HCT116 (cell line): ENCODE measurements around the gene KCNH2. TPM values are rescaled to one million over a fixed set of nuclear protein-coding genes. Genes with fewer than 3 reads are reported as not detected.

Source experiments
- ATAC-seq: fragments of 200-7000 bp; cut with Tn5 transposase; 2 replicates; pipeline ENCODE4 v1.9.1; 2020; ENCODE audit warnings: mild to moderate bottlenecking, moderate library complexity
- BruUV-seq: library from RNA; stranded (reverse); fragments of 400-500 nt; replicated peaks from 2 replicates; lab custom pipeline; 2021; lab: Mats Ljungman, UMichigan
- CTCF ChIA-PET: fragments of 300-600 bp; sonication (Branson Sonifier 250); formaldehyde crosslinking; loops from one replicate; lab custom pipeline; 2021; ENCODE audit warnings: antibody characterized with exemption; lab: Charles Lee
- POLR2A ChIA-PET: fragments of 300-600, 350-600 bp; sonication (Branson Sonifier 250); formaldehyde crosslinking; loops from one replicate; lab custom pipeline; 2021; ENCODE audit warnings: antibody characterized with exemption; lab: Charles Lee
- RAD21 ChIA-PET, 2 experiments: fragments of 300-600 bp; sonication (Branson Sonifier 250); formaldehyde crosslinking; loops; one replicate each; lab custom pipeline; 2023; ENCODE audit warnings: low total read pairs in 2 of 2; ENCODE audit not compliant: uncharacterized antibody in 2 of 2, unreplicated experiment in 2 of 2, low non-redundant PET in 1 of 2; lab: Charles Lee
- DNase-seq: peaks from one replicate; pipeline ENCODE4 v3.0.0-alpha.2; 2010; ENCODE audit warnings: low read depth, low spot score
- H2AFZ ChIP-seq: fragments of 200-600 bp; shearing (Covaris generic), sonication (generic); 2 replicates; pipeline ENCODE4 v1.6.1; 2017; ENCODE audit warnings: low read depth, mixed run types, mixed read lengths, antibody characterized with exemption, low read length; ENCODE audit not compliant: poor library complexity, severe bottlenecking
- H3K27ac ChIP-seq: 2 replicates; pipeline ENCODE4 v1.5.1; 2012; ENCODE audit warnings: low read depth, low read length
- H3K27me3 ChIP-seq: fragments of 200-600 bp; sonication (generic); 2 replicates; pipeline ENCODE4 v1.6.1; 2016; ENCODE audit warnings: mixed run types, low read length, mixed read lengths; ENCODE audit not compliant: insufficient read depth
- H3K36me3 ChIP-seq, 2 experiments: fragments of 200-500 bp in 1 of 2; fragments of 200-600 bp in 1 of 2; sonication (Bioruptor generic) in 1 of 2; sonication (generic) in 1 of 2; 2 replicates each; pipeline versions ENCODE4 v1.5.1 to v1.6.1; 2014 to 2016; ENCODE audit warnings: low read length in 2 of 2, inconsistent platforms in 1 of 2, mixed read lengths in 1 of 2, mixed run types in 1 of 2; ENCODE audit not compliant: insufficient read depth in 2 of 2, control insufficient read depth in 1 of 2
- H3K4me1 ChIP-seq, 2 experiments: fragments of 200-600 bp in 1 of 2; sonication (generic) in 1 of 2; 2 replicates each; pipeline versions ENCODE4 v1.5.1 to v1.6.1; 2012 to 2017; ENCODE audit warnings: low read length in 2 of 2, inconsistent platforms in 1 of 2, mild to moderate bottlenecking in 1 of 2, mixed read lengths in 1 of 2, mixed run types in 1 of 2, moderate library complexity in 1 of 2; ENCODE audit not compliant: insufficient read depth in 2 of 2, control insufficient read depth in 1 of 2
- H3K4me2 ChIP-seq: fragments of 200-600 bp; sonication (generic); 2 replicates; pipeline ENCODE4 v1.6.1; 2017; ENCODE audit warnings: mixed run types, low read length, mixed read lengths
- H3K4me3 ChIP-seq, 2 experiments: fragments of 200-600 bp in 1 of 2; sonication (generic) in 1 of 2; replicated peaks in 1 of 2; 2 replicates each; pipeline ENCODE4 v1.5.1; 2011 to 2016; ENCODE audit warnings: low read length in 2 of 2, control low read depth in 1 of 2, low read depth in 1 of 2, mild to moderate bottlenecking in 1 of 2, mixed read lengths in 1 of 2, mixed run types in 1 of 2
- H3K79me2 ChIP-seq: fragments of 200-600 bp; sonication (generic); 2 replicates; pipeline ENCODE4 v1.6.1; 2017; ENCODE audit warnings: mild to moderate bottlenecking, mixed run types, low read length, moderate library complexity, mixed read lengths; ENCODE audit not compliant: insufficient read depth
- H3K9ac ChIP-seq: fragments of 200-600 bp; sonication (generic); 2 replicates; pipeline ENCODE4 v1.6.1; 2016; ENCODE audit warnings: low read length, mixed read lengths
- H3K9me2 ChIP-seq: fragments of 200-600 bp; sonication (generic), shearing (Covaris generic); 2 replicates; pipeline ENCODE4 v1.6.1; 2017; ENCODE audit warnings: mixed run types, mild to moderate bottlenecking, moderate library complexity; ENCODE audit not compliant: insufficient read depth
- H3K9me3 ChIP-seq, 2 experiments: fragments of 200-500 bp in 1 of 2; fragments of 200-600 bp in 1 of 2; sonication (Bioruptor generic) in 1 of 2; sonication (generic) in 1 of 2; 2 replicates each; pipeline ENCODE4 v1.6.1; 2014 to 2017; ENCODE audit warnings: low read length in 2 of 2, mixed read lengths in 2 of 2, inconsistent platforms in 1 of 2, low read depth in 1 of 2, mild to moderate bottlenecking in 1 of 2, mixed run types in 1 of 2, moderate library complexity in 1 of 2; ENCODE audit not compliant: control insufficient read depth in 1 of 2, insufficient read depth in 1 of 2
- H4K20me1 ChIP-seq: fragments of 200-600 bp; sonication (generic), shearing (Covaris generic); 2 replicates; pipeline ENCODE4 v1.6.1; 2017; ENCODE audit warnings: mixed run types, mild to moderate bottlenecking, moderate library complexity; ENCODE audit not compliant: insufficient read depth
- CBX3 ChIP-seq: IDR thresholded peaks from 2 replicates; pipeline ENCODE4 v1.6.1; 2012; ENCODE audit warnings: low read depth
- CEBPB ChIP-seq: IDR thresholded peaks from 2 replicates; pipeline ENCODE4 v1.6.1; 2012; ENCODE audit warnings: low read depth
- ELF1 ChIP-seq: IDR thresholded peaks from 2 replicates; pipeline ENCODE4 v1.6.1; 2012; ENCODE audit warnings: low read depth, borderline replicate concordance
- EZH2 ChIP-seq: fragments of 200-600 bp; sonication (generic); IDR thresholded peaks from 2 replicates; pipeline ENCODE4 v1.6.1; 2017; ENCODE audit warnings: antibody characterized with exemption, mixed run types
- EZH2phosphoT487 ChIP-seq: fragments of 200-600 bp; IDR thresholded peaks from 2 replicates; pipeline ENCODE4 v1.6.1; 2018; ENCODE audit warnings: antibody characterized with exemption, borderline replicate concordance
- FOSL1 ChIP-seq: IDR thresholded peaks from 2 replicates; pipeline ENCODE4 v1.6.1; 2012; ENCODE audit warnings: low read depth
- POLR2A ChIP-seq: IDR thresholded peaks from 2 replicates; pipeline ENCODE4 v1.7.0; 2011; ENCODE audit warnings: borderline replicate concordance; ENCODE audit not compliant: insufficient read depth, insufficient read length; ENCODE audit errors: extremely low read depth
- POLR2AphosphoS5 ChIP-seq: IDR thresholded peaks from 2 replicates; pipeline ENCODE4 v1.6.1; 2011; ENCODE audit warnings: mild to moderate bottlenecking, low read depth, low read length, moderate library complexity
- RAD21 ChIP-seq: IDR thresholded peaks from 2 replicates; pipeline ENCODE4 v1.6.1; 2012; ENCODE audit warnings: low read depth, mild to moderate bottlenecking
- SRF ChIP-seq: IDR thresholded peaks from 2 replicates; pipeline ENCODE4 v1.6.1; 2012; ENCODE audit warnings: low read depth
- TCF7L2 ChIP-seq: IDR thresholded peaks from 2 replicates; pipeline ENCODE4 v1.7.0; 2011; ENCODE audit warnings: borderline replicate concordance, inconsistent platforms; ENCODE audit not compliant: insufficient read depth, insufficient read length; ENCODE audit errors: extremely low read depth
- YY1 ChIP-seq: IDR thresholded peaks from 2 replicates; pipeline ENCODE4 v1.6.1; 2011; ENCODE audit warnings: low read length, low read depth, moderate library complexity, mild to moderate bottlenecking; ENCODE audit not compliant: insufficient replicate concordance; ENCODE audit errors: extremely low read depth
- ZFX ChIP-seq: fragments of 450-650 bp; IDR thresholded peaks from 2 replicates; pipeline ENCODE4 v1.6.1; 2017
- ZNF274 ChIP-seq: fragments of 200-500 bp; sonication (Bioruptor generic); IDR thresholded peaks from 2 replicates; pipeline ENCODE4 v1.6.1; 2014; ENCODE audit warnings: mild to moderate bottlenecking, low read depth, low read length, inconsistent platforms
- intact Hi-C: fragments of 100-400 bp; cut with micrococcal nuclease; formaldehyde crosslinking; loops from 2 replicates; pipeline ENCODE4 v1.10.0; 2022
- total RNA-seq: library from RNA; stranded (reverse); gene quantifications from one replicate; pipeline ENCODE4 v1.2.1, GENCODE V29; 2021; ENCODE audit not compliant: unreplicated experiment
- TF ChIP-seq, protein P1 (sequence below): IDR thresholded peaks from 2 replicates; pipeline ENCODE4 v1.6.1; 2012
- TF ChIP-seq, protein P2 (sequence below): IDR thresholded peaks from 2 replicates; pipeline ENCODE4 v1.6.1; 2012
- TF ChIP-seq, protein P3 (sequence below), 3 experiments: fragments of 200-600 bp in 1 of 3; sonication (generic) in 1 of 3; IDR thresholded peaks in 2 of 3; conservative IDR thresholded peaks in 1 of 3; 2 replicates each; pipeline ENCODE4 v1.5.1; 2012 to 2017; ENCODE audit warnings: low read depth in 2 of 3, low read length in 2 of 3, antibody characterized with exemption in 1 of 3, borderline replicate concordance in 1 of 3, control low read depth in 1 of 3, mild to moderate bottlenecking in 1 of 3, mixed read lengths in 1 of 3, mixed run types in 1 of 3, moderate library complexity in 1 of 3; ENCODE audit not compliant: insufficient read depth in 1 of 3

KCNH2 gene
- total RNA-seq, 1 experiment from 2014 or later = 9.7 TPM

DNA sequence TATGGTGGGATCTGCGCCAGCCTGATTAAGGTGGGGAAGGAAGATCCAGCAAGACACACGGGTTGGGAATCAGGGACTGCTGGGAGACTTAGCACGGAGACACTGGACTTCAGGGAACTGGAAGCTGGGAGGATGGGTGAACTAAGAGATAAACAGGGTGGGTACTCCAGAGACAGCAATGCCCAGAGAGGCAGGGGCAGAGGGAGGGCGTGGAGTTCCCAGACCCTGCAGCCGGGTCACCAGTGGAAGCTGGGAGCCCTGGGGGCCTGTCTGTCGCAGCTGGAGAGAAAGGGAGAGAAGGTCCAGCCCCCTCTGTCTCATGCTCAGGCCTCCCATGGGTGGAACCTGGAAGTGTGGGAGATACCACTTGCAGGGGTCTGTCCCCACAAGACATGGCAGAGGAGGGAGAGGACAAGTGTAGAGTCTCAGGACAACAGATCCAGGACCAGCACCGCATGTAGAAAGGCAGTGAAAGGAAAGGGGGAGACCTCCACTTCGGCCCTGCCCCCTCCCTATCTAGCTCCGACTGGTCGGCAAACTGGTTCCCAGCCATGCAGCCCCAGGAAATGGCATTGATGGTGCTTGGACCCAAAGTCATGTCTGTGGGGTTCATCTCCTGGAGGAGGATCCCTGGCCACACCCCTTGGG lies 81.4 kb downstream of the KCNH2 start:
- Histone ChIP-seq H3K4me2 (no peak overlapping the region), H3K9me2 (no peaks in the 10 kb centered on the region), H3K4me3 (no peak overlapping the region), H2AFZ (no peak overlapping the region), H4K20me1 (no peaks in the 10 kb centered on the region), H3K27ac (no peak overlapping the region), H3K9me3 (peaks cover 0 to 9% of the 10 kb centered on the region in 2 experiments; a peak in 1 of 4 replicates), H3K9ac (no peak overlapping the region), H3K4me1 (peaks cover 0 to 12% of the 10 kb centered on the region in 2 experiments; a peak in 2 of 4 replicates), H3K79me2 (no peaks in the 10 kb centered on the region), H3K36me3 (no peaks in the 10 kb centered on the region), H3K27me3 (no peaks in the 10 kb centered on the region)
- no TSS peak for BruUV-seq
- intact Hi-C loops = loop anchor here (5.0 kb wide), 1 partner anchor 121 kb away; no protein-coding TSS in a partner anchor
- CTCF ChIA-PET = no interaction called here
- no peak for ATAC-seq
- no peak for DNase-seq
- RAD21 ChIA-PET = no interaction called here
- POLR2A ChIA-PET = no interaction called here
- TF ChIP-seq, protein P1, sequence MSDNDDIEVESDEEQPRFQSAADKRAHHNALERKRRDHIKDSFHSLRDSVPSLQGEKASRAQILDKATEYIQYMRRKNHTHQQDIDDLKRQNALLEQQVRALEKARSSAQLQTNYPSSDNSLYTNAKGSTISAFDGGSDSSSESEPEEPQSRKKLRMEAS = no peak
- TF ChIP-seq EZH2 (no peak), TCF7L2 (no peak), POLR2A (no peak), ZFX (no peak), RAD21 (no peak), CEBPB (no peak)
- TF ChIP-seq, protein P2, sequence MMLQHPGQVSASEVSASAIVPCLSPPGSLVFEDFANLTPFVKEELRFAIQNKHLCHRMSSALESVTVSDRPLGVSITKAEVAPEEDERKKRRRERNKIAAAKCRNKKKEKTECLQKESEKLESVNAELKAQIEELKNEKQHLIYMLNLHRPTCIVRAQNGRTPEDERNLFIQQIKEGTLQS = no peak

DNA sequence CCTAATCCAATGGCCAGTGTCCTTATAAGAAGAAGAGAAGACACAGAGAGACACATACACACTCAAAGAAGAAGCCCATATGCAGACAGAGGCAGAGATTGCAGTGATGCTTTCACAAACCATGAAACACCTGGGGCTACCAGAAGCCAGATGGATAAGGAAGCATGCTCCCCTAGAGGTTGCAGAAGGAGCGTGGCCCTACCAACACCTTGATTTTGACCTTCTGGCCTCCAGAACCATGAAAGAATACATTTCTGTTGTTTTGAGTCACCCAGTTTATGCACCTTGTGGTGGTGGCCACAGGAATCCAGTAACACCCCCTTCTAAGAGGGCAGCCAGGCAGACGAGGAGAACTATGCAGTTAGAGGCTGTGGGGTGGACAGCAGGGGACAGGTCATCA lies 82.3 kb downstream of the KCNH2 start:
- Histone ChIP-seq H3K36me3 (no peaks in the 10 kb centered on the region), H3K27ac (no peak overlapping the region), H3K9me2 (no peaks in the 10 kb centered on the region), H3K27me3 (no peaks in the 10 kb centered on the region), H3K79me2 (no peaks in the 10 kb centered on the region), H2AFZ (no peak overlapping the region), H3K9me3 (peaks cover 0 to 9% of the 10 kb centered on the region in 2 experiments; a peak in 1 of 4 replicates), H4K20me1 (no peaks in the 10 kb centered on the region), H3K4me1 (peaks cover 0 to 12% of the 10 kb centered on the region in 2 experiments; a peak in 2 of 4 replicates), H3K4me2 (no peak overlapping the region), H3K9ac (no peak overlapping the region), H3K4me3 (no peak overlapping the region)
- intact Hi-C loops = loop anchor here (5.0 kb wide), 1 partner anchor 121 kb away; no protein-coding TSS in a partner anchor
- ATAC-seq (no peak), DNase-seq (no peak)
- ChIA-PET POLR2A (no interaction called here), RAD21 (no interaction called here), CTCF (no interaction called here)
- BruUV-seq = no TSS peak
- TF ChIP-seq EZH2phosphoT487 = no peak
- no peak for TF ChIP-seq FOSL1
- TF ChIP-seq, protein P3, sequence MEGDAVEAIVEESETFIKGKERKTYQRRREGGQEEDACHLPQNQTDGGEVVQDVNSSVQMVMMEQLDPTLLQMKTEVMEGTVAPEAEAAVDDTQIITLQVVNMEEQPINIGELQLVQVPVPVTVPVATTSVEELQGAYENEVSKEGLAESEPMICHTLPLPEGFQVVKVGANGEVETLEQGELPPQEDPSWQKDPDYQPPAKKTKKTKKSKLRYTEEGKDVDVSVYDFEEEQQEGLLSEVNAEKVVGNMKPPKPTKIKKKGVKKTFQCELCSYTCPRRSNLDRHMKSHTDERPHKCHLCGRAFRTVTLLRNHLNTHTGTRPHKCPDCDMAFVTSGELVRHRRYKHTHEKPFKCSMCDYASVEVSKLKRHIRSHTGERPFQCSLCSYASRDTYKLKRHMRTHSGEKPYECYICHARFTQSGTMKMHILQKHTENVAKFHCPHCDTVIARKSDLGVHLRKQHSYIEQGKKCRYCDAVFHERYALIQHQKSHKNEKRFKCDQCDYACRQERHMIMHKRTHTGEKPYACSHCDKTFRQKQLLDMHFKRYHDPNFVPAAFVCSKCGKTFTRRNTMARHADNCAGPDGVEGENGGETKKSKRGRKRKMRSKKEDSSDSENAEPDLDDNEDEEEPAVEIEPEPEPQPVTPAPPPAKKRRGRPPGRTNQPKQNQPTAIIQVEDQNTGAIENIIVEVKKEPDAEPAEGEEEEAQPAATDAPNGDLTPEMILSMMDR (IDR thresholded peaks at IDR 0.05 in 2 of 3, conservative IDR thresholded peaks at IDR 0.05 in 1 of 3; ENCODE audit: borderline replicate concordance in 1 of 3, insufficient read depth in 1 of 3, low read depth in 2 of 3, low read length in 2 of 3) = no peak
- no peak for TF ChIP-seq ELF1
- no peak for TF ChIP-seq YY1
- TF ChIP-seq CBX3 = no peak
- TF ChIP-seq, protein P1 = no peak
- TF ChIP-seq EZH2 = no peak
- TF ChIP-seq ZNF274 = no peak
- no peak for TF ChIP-seq RAD21
- TF ChIP-seq POLR2AphosphoS5 = no peak
- no peak for TF ChIP-seq TCF7L2
- TF ChIP-seq, protein P2 = no peak
- TF ChIP-seq POLR2A = no peak
- no peak for TF ChIP-seq SRF
